Activated CD4-positive, alpha-beta T cell treated with anti-CD3 and anti-CD28 coated beads, Interleukin-2, amount 50 U/mL, for 1 hour (primary cell): ENCODE measurements around the gene AP1M2.
"Not testable (repeated sequence)": the region's sequence is repeated elsewhere in the genome, so short reads cannot be mapped to it uniquely, and the experiment has no call there.

Experiments used
- DNase-seq: peaks from one replicate; pipeline ENCODE4 v3.0.0-alpha.2; 2020

Gene AP1M2

DNA sequence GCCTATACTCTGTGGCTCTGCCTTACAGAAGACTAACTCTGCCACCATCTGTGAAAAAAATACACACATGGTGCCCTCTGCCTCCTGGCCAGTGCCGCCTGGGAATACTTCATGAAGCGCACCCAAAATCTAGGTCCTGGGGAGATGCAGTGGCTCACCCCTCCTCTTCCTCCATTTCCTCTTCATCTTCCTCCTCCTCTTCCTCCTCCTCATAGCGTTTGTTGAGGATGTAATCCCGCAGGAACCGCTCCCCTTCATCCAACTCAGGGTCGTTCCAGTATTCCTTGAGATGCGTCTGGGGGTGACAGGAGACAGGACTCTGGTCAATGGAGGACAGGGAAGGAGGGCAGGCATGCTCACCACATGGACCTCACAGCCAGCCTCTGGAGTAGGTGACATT is 27.0 kb downstream of the AP1M2 start:
- no peak for DNase-seq

DNA sequence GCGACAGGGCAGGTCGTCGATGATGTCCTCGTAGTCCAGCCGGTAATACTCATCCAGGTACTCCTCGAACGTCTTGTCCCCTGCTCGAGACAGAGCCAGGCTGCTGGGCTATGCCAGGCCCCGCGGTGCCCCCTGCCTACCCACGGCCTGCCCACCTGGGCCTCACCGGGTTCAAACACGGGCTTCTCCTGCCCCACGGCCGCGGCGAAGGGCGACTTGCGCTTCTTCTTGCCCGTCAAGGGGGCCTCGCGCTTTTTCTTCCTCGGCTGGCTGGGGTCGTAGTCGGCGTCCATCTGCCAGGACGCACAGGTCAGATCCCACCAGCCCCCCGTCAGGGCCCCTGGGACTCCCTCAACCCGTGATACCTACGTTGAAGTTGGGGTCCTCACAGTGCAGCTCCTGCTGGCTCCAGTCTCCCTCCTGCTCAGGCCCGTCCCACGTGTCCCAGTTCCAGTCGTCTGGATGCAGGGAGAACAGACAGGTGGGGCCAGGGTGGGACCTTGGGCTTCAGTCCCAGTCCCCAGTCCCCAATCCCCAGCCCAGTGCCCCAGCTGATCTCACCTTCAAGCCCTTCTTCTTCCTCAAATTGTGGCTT is 29.4 kb downstream of the AP1M2 start:
- DNase-seq = no peak

DNA sequence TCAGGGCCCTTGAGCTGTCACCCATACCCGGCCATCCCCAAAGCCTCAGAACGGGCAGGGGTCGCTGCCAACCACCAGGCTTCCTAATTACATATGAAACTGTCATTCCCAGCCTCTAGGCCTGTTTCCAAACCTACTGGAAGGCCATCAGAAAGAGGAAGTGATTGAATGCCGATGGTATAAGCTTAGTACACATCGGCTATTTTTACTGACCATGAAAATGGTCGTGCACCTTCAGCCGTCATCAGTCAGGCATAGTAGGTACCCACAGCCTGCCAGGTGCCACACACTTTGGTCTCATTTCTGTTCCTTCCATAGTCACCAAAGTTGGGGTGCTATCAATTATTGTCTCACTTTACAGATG is 31.5 kb downstream of the AP1M2 start:
- DNase-seq = no peak

DNA sequence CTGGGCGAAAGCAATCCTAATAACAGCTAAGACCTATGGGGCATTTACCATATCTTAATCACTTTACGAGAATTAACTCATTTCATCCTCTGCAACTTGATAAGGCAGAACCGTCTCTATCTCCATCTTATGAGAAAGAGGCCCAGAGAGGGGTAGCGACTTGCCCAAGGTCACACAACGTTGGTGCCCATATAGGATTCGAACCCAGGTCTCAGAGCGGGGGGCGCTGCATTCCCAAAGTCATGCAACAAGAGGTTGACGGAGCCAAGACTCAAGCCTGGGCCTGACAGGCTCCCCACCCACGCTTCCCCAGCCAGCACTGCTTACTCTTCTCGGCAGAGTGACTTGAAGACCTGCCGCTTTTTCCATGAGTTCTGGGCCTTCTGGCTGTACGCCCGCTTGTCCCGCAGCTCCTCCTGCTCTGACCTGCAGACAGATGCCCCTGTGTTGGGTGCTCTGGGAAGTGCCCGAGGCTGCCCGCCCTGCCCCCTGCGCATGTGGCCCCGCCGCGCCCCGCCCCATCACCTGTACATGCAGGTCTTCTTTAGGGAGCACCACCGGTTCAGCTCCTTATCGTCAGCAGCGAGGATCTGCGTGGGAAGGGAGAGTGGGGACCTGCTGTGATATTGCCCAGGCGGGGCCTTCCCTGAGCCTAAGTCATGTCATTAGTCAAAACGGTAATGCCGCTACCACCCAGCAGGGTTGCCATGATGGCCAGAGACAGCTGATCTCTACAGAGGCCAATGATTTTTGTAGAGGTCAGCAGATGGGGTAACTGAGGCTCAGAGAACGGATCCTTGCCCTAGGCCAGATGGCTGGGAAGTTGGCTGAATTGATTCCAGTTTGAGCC is 32.1 kb downstream of the AP1M2 start:
- no peak for DNase-seq

DNA sequence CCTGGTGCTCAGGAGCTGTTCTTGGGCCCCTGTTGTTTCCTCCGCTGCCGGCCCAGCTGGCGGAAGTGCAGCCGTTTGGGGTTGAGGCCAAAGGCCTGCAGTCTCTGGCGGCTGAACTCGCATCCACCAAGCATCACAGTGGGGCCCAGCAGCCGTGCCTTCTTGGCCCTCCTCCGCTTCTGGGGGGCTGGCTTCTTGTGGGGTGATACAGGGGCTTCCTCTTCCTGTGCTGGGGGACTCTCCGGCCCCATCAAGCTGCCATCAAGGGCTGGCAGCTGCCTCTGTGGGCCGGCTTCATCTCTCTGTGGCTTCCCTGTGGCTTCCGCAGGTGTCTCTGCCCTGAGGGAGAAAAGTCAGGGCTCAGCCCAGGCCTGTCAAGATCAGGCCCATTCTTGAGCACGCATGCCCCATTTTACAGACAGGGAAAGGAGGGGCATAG is 33.1 kb downstream of the AP1M2 start:
- peak; percentile 46 for DNase-seq

DNA sequence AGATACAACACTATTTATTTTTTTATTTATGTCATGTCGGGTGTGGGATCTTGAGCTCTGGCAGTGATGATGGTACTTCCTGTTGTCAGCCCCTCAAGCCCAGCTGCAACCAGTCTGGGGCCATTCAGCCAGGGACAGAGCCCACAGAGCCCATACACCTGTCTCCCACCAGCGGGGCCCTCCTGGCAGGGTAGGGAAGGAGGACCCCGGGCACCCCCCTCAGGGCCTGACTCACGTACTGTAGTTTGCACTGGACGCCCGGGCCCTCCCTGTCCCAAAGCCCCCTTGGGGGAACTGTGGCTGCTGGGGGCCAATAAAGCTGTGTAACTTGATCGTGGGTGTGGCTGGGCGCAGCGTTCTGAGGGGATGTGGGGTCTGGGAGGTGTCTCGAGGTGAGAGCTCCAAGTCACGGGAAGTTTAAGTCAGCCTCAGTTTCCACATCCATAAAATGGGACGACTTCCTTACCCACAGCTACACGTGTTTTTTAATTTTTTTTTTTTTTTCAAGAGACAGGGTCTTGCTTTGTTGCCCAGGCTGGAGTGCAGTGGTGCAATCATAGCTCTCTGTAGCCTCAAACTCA is 33.9 kb downstream of the AP1M2 start:
- no peak for DNase-seq

DNA sequence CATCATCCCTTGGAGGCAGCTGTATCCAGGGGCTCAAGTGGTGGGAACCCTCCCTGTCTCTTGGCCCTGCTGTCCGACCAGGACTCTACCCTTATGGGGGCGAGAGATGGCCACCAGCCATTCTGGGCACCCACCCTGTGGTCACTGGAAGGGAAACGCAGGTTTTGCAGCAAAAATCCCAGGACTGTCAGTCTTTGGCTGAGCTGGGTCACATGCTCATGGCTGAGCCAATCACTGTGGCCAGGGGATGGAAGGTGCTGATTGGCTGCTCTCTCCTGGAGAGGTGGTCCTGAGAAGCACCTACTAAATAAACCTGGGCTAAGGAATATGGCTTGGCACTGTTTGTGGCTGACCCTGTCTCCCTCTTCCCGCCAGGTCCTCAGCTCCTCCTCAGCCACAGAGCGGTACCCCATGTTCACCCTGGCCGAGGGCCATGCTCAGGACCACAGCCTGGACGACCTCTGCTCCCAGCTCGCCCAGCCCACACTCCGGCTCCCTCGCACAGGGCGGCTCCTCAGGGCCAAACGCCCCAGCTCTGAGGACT is 34.5 kb downstream of the AP1M2 start:
- no peak for DNase-seq

DNA sequence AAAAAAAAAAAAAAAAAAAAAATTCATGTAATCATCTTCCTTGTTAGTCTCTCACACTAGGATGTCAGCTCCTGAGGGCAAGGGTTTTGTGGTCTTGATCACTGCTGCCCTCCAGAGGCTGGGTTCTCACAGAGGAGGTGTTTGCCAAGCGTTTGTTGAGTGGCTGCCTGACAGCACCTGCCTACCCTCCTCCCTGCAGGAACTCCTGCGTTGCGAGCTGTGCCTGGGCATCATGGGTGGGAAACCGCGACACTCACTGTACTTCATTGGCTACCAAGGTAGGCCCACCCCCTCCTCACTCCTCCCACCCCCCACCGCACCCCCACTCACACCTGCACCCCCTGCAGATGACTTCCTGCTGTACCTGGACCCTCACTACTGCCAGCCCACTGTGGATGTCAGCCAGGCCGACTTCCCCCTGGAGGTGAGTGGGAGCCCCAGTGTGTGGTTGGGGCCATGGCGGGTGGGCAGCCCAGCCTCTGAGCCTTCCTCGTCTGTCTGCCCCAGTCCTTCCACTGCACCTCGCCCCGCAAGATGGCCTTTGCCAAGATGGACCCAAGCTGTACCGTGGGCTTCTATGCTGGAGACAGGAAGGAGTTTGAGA is 35.3 kb downstream of the AP1M2 start:
- DNase-seq = no peak

DNA sequence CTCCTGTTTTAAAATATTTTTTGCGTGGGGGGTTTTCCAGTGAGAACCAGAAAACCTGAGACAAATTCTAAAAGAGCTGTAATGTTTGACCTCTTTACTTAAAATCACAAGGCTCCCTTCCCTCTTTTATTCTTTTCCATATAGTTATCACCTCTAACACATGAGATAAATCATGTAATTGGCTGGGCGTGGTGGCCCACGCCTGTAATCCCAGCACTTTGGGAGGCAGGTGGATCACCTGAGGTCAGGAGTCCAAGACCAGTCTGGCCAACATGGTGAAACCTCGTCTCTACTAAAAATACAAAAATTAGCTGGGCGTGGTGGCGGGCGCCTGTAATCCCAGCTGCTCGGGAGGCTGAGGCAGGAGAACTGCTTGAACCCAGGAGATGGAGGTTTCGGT is 36.1 kb downstream of the AP1M2 start:
- not testable (repeated sequence) for DNase-seq

DNA sequence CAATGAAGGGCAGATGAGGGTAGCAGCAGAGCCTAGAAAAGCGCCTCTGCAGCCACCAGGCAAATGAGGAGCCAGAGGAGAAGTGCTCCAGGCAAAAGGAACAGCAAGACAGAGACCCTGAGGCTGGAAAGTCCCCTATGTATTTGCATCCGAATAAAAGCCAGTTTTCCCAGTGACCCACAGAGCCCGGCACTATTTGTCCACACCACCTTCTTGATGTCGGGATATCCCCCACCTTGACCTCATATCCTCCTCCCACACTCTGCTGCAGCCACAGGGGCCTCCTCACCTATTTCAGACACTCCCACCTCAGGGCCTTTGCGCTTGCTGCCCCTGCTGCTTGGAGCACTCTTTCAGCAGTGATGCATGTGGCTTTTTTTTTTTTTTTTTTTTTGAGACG is 36.8 kb downstream of the AP1M2 start:
- DNase-seq = no peak

DNA sequence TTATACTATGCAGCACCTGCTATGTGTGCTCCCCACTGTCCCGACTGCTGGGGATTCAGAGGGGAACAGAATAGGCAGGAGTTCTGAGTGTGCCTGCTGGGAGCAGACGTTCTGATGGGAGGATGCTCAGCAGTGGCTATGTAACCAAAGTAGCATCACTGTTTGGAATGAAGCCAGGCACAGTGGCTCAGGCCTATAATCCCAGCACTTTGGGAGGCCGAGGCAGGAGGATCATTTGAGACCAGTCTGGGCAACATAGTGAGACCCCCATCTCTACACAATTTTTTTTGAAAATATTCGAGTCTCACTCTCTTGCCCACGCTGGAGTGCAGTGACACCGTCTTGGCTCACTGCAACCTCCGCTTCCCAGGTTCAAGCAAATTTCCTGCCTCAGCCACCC is 37.4 kb downstream of the AP1M2 start:
- no peak for DNase-seq

DNA sequence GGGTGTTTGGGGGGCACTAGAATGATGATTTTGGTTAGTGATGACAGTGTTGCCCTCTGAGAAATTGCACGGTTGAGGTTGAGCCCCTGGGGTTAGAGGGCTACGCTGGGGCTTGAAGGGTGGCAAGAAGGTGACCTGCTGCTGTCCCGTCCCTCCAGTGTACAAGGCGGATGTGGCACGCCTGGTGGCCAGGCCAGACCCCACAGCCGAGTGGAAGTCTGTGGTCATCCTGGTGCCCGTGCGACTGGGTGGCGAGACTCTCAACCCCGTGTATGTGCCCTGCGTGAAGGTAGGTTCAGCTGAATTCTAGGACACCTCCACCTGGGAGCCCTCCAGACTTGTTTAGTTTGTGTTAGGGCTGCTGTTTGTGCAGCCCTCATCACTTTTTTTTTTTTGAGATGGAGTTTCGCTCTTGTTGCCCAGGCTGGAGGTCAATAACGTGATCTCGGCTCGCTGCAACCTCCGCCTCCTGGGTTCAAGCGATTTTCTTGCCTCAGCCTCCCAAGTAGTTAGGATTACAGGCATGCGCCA is 38.3 kb downstream of the AP1M2 start:
- no peak for DNase-seq

DNA sequence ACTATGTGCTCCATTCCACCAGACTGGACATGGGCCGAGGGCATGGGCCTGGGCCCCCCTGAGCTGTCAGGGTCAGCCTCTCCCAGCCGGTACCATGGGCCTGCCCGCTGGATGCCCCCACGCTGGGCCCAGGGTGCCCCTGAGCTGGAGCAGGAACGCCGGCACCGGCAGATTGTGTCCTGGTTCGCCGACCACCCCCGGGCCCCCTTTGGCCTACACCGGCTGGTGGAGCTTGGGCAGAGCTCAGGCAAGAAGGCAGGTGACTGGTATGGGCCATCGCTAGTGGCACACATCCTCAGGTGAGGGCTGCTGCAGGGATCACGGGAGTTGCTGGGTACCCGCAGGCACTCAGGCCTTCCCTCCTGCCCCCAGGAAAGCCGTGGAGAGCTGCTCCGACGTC is 40.3 kb downstream of the AP1M2 start:
- no peak for DNase-seq

DNA sequence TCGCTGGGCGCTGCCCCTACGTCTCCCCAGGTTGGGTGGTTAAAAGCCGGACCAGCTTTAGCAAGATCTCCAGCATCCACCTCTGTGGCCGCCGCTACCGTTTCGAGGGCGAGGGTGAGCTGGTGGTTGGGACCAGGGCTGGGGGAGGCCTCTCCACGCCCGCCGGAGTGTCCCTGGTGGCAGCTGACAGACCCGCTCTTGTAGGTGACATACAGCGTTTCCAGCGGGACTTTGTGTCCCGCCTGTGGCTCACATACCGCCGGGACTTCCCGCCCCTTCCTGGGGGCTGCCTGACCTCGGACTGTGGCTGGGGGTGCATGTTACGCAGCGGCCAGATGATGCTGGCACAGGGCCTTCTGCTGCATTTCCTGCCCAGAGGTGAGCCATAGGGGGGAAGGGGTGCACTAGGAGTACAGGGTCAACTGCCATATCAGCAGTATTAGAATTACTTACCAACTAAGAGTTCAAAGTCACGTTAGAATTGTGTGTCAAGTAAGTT is 42.3 kb downstream of the AP1M2 start:
- DNase-seq = no peak

DNA sequence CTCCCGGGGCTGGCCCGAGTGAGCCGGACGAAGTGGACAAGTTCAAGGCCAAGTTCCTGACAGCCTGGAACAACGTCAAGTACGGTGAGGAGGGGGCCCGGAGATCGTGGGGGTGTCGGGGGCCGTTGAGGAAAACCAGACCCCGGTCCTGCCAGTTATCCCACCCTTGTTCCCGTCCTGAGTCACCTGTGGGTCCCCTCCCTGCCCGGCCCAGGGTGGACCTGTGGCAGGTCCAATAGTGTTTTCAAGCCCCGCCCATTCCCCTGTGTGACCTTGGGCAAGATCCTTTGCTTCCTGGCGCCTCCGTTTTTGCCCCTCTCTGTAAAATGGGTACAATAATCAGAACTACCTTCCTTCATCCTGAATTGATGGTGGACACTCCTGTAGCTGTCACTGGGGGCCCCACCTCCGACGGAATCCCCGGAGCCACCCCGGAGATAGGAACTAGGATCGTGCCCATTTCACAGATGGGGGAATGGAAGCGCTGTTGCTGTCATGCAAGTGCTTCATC is 42.8 kb downstream of the AP1M2 start:
- DNase-seq = no peak

DNA sequence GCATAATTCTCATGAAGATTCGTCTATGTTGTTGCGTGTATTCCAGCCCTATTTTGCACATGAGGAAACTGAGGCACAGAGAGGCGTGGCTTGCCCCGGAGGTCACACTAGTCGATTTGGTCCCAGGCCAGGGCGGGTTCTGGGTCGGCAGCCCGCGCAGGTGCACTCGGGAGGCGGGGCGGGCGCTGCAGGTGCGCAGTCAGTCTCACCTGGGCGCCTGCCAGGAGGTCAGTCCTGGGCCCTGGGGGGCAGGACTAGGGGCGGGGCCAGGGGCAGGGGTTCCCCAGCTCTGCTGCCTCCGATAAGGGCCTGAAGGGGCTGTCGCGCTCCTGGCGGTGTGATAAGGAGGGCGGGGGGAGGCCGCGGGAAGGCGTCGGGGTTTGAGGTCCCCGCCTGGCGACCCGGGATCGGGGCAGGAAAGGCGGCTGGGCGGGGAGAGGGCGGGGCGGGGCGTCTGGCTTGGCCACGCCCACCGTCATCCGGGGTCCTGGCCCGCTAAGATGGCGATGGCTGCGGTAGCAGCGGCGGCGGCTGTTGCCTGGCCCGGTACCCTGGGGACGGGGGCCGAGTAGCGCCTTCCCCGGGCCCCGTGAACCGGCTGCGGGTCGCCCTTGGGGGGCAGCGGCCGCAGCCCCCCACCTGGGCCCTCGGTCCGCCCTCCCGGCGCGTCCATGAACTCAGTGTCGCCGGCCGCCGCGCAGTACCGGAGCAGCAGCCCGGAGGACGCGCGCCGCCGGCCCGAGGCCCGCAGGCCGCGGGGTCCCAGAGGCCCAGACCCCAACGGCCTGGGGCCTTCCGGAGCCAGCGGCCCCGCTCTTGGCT is 43.5 kb downstream of the AP1M2 start, which contains the start of gene ATG4D:
ATG4D (plus strand) TSS at position 485 of the 822 bp plus-strand sequence; CDS start at position 672, 187 bp downstream.
- DNase-seq = peak; percentile 82

DNA sequence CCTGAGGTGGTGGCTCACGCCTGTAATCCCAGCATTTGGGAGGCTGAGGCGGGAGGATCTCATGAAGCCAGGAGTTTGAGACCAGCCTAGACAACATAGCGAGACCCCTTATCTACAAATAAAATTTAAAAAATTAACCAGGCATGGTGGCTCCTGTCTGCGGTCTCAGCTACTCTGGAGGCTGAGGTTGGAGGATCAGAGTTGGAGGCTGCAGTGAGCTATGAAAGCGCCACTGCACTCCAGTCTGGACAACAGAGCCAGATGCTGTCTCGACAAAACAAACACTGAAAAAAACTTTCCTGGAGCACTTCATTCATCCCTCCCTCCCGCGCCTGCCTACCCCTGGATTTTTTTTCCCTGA is 44.1 kb downstream of the AP1M2 start:
- DNase-seq = no peak

DNA sequence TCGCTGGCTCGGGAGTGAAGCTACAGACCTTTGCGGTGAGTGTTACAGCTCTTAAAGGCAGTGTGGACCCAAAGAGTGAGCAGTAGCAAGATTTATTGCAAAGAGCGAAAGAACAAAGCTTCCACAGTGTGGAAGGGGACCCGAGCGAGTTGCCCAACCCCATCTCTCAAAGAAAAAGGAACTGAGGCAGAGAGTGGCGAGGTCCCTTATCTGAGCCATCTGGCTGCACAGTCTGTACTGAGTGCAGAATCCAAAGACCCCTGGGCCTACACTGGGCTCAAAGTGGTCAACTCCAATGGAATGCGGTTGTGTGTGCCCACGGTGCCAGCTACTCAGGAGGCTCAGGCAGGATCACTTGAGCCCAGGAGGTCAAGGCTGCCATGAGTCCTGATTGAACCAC is 48.1 kb downstream of the AP1M2 start:
- not testable (repeated sequence) for DNase-seq

DNA sequence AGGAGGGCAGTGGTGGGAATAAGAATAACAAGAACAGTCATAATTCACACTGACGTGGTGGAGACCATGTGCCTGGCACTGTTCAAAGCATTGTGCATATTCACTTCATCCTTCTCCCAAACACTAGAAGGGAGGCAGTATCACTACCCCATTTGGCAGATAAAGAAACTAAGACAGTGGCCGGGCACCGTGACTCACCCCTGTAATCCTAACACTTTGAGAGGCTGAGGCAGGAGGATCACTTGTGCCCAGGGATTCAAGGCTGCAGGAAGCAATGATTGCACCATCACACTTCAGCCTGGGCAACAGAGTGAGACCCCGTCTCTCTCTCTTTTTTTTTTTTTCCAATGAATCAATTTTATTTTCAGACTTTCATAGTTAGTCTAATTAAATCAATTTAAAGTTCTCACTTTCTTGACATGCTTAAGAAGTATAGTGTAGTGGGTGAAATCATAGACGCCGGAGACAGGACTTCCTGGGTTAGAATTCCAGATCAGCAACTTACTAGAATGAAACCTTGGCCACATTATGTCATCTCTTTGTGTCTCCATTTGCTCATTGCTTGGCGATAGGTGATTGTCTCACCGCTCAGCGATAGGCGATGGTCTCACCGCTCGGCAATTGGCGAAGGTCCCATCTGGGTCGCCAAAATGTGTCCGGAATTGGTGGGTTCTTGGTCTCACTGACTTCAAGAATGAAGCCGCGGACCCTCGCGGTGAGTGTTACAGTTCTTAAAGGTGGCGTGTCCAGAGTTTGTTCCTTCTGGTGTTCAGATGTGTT is 48.7 kb downstream of the AP1M2 start:
- no peak for DNase-seq

DNA sequence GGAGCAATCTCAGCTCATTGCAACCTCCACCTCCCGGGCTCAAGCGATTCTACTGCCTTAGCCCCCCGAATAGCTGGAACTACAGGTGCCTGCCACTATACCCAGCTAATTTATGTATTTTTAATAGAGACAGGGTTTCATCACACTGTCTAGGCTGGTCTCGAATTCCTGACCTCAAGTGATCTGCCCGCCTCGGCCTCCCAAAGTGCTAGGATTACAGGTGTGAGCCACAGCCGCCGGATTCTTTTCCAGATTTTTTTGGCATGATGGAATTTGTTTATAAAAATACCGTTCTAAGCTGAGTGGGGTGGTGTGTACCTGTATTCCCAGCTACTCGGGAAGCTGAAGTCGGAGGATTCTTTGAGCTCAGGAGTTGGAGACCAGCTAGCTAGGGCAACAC is 49.4 kb downstream of the AP1M2 start:
- no peak for DNase-seq

DNA sequence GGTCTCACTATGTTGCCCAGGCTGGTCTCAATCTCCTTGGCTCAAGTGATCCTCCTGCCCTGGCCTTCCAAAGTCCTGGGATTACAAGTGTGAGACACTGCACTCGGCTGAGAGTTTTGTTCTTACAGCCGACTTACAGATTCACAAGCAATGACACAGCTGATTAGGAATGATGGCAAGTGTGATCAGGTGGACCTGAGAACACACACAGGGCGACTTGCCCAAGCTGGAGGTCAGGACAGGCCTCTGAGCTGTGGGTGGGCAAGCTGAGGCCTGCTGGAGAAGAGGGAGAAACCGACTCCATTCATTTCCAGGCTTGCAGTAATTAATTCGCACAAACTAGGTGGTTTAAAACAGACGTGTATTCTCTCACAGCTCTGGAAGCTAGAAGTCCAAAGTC is 51.5 kb downstream of the AP1M2 start:
- no peak for DNase-seq
